Astrocyte (in vitro differentiated cells and primary cell): Measurements from ENCODE around the gene CNTNAP2. TPM values are rescaled to one million over a fixed set of nuclear protein-coding genes. Genes with fewer than 3 reads are reported as not detected.
"Not testable (repeated sequence)": the region's sequence is repeated elsewhere in the genome, so short reads cannot be mapped to it uniquely, and the experiment has no call there.

Source experiments
- DNase-seq: peaks from one replicate; pipeline ENCODE4 v3.0.0-alpha.2; 2010; ENCODE audit warnings: low read depth
- FAIRE-seq: peaks from 2 replicates; lab custom pipeline; 2011; peaks lifted over from hg19 to GRCh38; lab: Jason Lieb, UNC
- H2AFZ ChIP-seq: 2 replicates; pipeline ENCODE4 v1.6.0; 2012; ENCODE audit warnings: low read depth, low read length, inconsistent platforms
- H3K27ac ChIP-seq: 2 replicates; pipeline ENCODE4 v1.5.1; 2011; ENCODE audit warnings: low read depth, low read length, inconsistent platforms
- H3K27me3 ChIP-seq: 2 replicates; pipeline ENCODE4 v1.6.0; 2011; ENCODE audit warnings: low read length, inconsistent platforms; ENCODE audit not compliant: insufficient read depth
- H3K36me3 ChIP-seq: 2 replicates; pipeline ENCODE4 v1.5.1; 2011; ENCODE audit warnings: low read length, inconsistent platforms; ENCODE audit not compliant: insufficient read depth
- H3K4me1 ChIP-seq: 2 replicates; pipeline ENCODE4 v1.5.1; 2011; ENCODE audit warnings: low read length, inconsistent platforms; ENCODE audit not compliant: insufficient read depth
- H3K4me2 ChIP-seq: 2 replicates; pipeline ENCODE4 v1.6.0; 2012; ENCODE audit warnings: low read length, inconsistent platforms
- H3K4me3 ChIP-seq: 2 replicates; pipeline ENCODE4 v1.5.1; 2011; ENCODE audit warnings: low read depth, mild to moderate bottlenecking, low read length, inconsistent platforms; ENCODE audit not compliant: insufficient read depth
- H3K79me2 ChIP-seq: 2 replicates; pipeline ENCODE4 v1.6.0; 2012; ENCODE audit warnings: mild to moderate bottlenecking, low read length, inconsistent platforms; ENCODE audit not compliant: insufficient read depth
- H3K9ac ChIP-seq: 2 replicates; pipeline ENCODE4 v1.6.0; 2012; ENCODE audit warnings: mild to moderate bottlenecking, low read length, inconsistent platforms
- H3K9me3 ChIP-seq: 2 replicates; pipeline ENCODE4 v1.5.1; 2012; ENCODE audit warnings: low read depth, mild to moderate bottlenecking, low read length, inconsistent platforms; ENCODE audit not compliant: insufficient read depth
- H4K20me1 ChIP-seq: 2 replicates; pipeline ENCODE4 v1.6.0; 2012; ENCODE audit warnings: low read length, inconsistent platforms; ENCODE audit not compliant: insufficient read depth
- H3K27ac Mint-ChIP-seq: one replicate; pipeline ENCODE4 v1.8.0; 2021; ENCODE audit warnings: mild to moderate bottlenecking, mixed read lengths; ENCODE audit not compliant: unreplicated experiment
- H3K27me3 Mint-ChIP-seq: one replicate; pipeline ENCODE4 v1.8.0; 2021; ENCODE audit warnings: low read depth, mixed read lengths; ENCODE audit not compliant: unreplicated experiment
- H3K36me3 Mint-ChIP-seq: one replicate; pipeline ENCODE4 v1.8.0; 2021; ENCODE audit warnings: low read depth, mixed read lengths; ENCODE audit not compliant: unreplicated experiment
- H3K4me1 Mint-ChIP-seq: one replicate; pipeline ENCODE4 v1.8.0; 2021; ENCODE audit warnings: low read depth, mixed read lengths; ENCODE audit not compliant: unreplicated experiment
- H3K4me3 Mint-ChIP-seq: one replicate; pipeline ENCODE4 v1.8.0; 2021; ENCODE audit warnings: mild to moderate bottlenecking, moderate library complexity, mixed read lengths; ENCODE audit not compliant: unreplicated experiment
- H3K9me3 Mint-ChIP-seq: one replicate; pipeline ENCODE4 v1.8.0; 2021; ENCODE audit warnings: mild to moderate bottlenecking, mixed read lengths; ENCODE audit not compliant: unreplicated experiment
- EZH2 ChIP-seq: IDR thresholded peaks from 2 replicates; pipeline ENCODE4 v1.6.1; 2012; ENCODE audit warnings: mild to moderate bottlenecking, low read length, inconsistent platforms; ENCODE audit not compliant: insufficient read depth
- total RNA-seq: library from RNA; stranded (reverse); gene quantifications from 2 replicates; pipeline ENCODE4 v1.2.1, GENCODE V29; 2021
- TF ChIP-seq, protein P1 (sequence below): IDR thresholded peaks from 2 replicates; pipeline ENCODE4 v1.5.1; 2011; ENCODE audit warnings: low read depth, mild to moderate bottlenecking, inconsistent platforms, low read length, moderate library complexity; ENCODE audit not compliant: insufficient read depth

Gene CNTNAP2
- total RNA-seq, 1 donor from 2014 or later: 20.0 TPM

DNA sequence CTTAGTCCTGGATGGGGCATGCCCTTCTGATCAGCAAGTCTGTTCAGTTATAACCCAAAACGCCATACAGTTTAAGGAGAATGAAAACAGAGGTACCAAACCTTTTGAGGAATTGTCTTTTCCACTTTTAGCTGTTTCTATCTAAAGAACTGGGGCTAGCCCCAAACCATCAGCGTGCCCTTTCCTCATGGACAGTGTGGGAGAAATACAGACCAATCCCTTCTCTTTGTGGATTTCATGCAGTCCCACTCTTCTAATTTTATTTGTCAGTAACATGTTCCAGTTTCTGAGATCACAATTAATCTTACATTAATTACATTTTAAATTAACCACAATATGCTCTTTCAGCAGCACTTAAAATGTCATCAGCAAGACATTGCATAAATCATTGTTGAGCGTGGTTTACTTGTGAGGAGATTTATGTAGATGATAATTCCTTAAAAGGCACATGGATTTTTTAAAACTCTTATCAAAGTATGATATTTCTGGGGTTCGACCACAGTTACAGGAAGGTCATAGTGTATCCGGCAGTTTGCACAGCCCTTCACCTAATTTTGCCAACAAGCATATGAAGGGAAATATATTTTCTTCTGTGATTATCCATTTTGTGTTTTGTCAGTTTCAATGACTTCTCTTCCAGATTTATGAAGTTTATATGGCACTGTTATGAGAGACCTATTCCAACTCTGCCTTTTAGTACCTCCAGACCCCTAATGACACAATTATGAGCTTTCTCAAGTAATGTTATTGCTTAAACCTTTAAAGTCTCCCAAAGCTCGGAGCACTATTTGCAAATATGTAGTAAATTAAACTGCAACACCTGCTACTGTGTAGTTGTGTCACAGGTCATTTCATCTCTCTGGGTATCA lies 1605.6 kb downstream of the CNTNAP2 start:
- no peak for FAIRE-seq
- no peaks in the 10 kb centered on the region for H3K27me3 Mint-ChIP-seq

DNA sequence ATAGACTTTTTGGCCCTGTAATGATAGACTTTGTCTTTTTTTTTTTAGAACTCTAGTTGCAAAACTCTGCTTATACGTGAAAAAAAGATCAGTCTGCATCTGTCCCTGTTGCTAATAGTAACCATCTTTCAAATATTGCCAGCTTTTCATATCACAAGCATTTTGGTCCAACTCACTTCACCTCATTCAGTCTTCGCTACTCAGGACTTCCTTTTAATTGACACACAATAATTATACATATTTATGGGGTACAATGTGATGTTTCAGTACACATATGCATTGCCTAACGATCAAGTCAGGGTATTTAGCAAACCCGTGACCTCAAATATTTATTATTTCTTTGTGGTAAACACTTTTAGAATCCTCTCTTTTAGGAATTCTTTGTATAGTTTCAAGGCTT lies 1606.9 kb downstream of the CNTNAP2 start:
- H3K4me1 Mint-ChIP-seq: no peaks in the 10 kb centered on the region
- no peak overlapping the region for H3K4me2 ChIP-seq
- H3K9me3 Mint-ChIP-seq: no peaks in the 10 kb centered on the region
- H3K4me3 ChIP-seq: no peak overlapping the region
- no peak overlapping the region for H2AFZ ChIP-seq
- DNase-seq: no peak
- no peaks in the 10 kb centered on the region for H3K36me3 ChIP-seq
- TF ChIP-seq, protein P1, sequence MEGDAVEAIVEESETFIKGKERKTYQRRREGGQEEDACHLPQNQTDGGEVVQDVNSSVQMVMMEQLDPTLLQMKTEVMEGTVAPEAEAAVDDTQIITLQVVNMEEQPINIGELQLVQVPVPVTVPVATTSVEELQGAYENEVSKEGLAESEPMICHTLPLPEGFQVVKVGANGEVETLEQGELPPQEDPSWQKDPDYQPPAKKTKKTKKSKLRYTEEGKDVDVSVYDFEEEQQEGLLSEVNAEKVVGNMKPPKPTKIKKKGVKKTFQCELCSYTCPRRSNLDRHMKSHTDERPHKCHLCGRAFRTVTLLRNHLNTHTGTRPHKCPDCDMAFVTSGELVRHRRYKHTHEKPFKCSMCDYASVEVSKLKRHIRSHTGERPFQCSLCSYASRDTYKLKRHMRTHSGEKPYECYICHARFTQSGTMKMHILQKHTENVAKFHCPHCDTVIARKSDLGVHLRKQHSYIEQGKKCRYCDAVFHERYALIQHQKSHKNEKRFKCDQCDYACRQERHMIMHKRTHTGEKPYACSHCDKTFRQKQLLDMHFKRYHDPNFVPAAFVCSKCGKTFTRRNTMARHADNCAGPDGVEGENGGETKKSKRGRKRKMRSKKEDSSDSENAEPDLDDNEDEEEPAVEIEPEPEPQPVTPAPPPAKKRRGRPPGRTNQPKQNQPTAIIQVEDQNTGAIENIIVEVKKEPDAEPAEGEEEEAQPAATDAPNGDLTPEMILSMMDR: no peak
- no peak for TF ChIP-seq EZH2
- no peak overlapping the region for H3K4me3 Mint-ChIP-seq
- no peaks in the 10 kb centered on the region for H3K27me3 Mint-ChIP-seq
- H3K36me3 Mint-ChIP-seq: no peaks in the 10 kb centered on the region
- no peak overlapping the region for H3K27ac ChIP-seq
- H4K20me1 ChIP-seq: no peaks in the 10 kb centered on the region
- no peaks in the 10 kb centered on the region for H3K9me3 ChIP-seq
- H3K79me2 ChIP-seq: no peaks in the 10 kb centered on the region
- H3K27me3 ChIP-seq: no peaks in the 10 kb centered on the region
- FAIRE-seq: no peak
- no peaks in the 10 kb centered on the region for H3K4me1 ChIP-seq
- H3K27ac Mint-ChIP-seq: no peak overlapping the region
- H3K9ac ChIP-seq: no peak overlapping the region

More for the DNA sequence above, 1605.6 kb downstream of the CNTNAP2 start:
- H3K79me2 ChIP-seq: no peaks in the 10 kb centered on the region
- Mint-ChIP-seq H3K4me1 (no peaks in the 10 kb centered on the region), H3K9me3 (no peaks in the 10 kb centered on the region), H3K27ac (no peak overlapping the region), H3K36me3 (no peaks in the 10 kb centered on the region), H3K4me3 (no peak overlapping the region)
- H3K9ac ChIP-seq: no peak overlapping the region
- no peak overlapping the region for H3K4me3 ChIP-seq
- no peak overlapping the region for H3K4me2 ChIP-seq
- H3K36me3 ChIP-seq: no peaks in the 10 kb centered on the region
- H2AFZ ChIP-seq: no peak overlapping the region
- H3K27me3 ChIP-seq: no peaks in the 10 kb centered on the region
- H3K27ac ChIP-seq: no peak overlapping the region
- no peaks in the 10 kb centered on the region for H3K9me3 ChIP-seq
- DNase-seq: no peak
- TF ChIP-seq, protein P1: no peak
- no peaks in the 10 kb centered on the region for H3K4me1 ChIP-seq
- H4K20me1 ChIP-seq: no peaks in the 10 kb centered on the region

DNA sequence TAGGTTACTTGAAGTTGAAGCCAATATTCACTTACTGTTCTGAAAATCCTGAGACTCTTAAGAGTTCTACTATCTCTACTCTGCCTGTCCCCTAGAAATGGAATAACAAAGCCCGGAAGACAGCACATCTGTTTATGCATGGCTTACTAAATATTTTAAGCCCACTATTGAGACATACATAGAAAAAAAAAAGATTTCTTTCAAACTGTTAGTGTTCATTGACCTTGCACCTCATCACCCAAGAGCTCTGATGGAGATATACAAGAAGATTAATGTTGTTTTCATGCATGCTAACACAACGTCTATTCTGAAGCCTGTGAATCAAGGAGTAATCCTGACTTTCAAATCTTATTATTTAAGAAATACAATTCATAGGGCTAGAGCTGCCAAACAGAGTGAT lies 1614.7 kb downstream of the CNTNAP2 start:
- no peak for TF ChIP-seq EZH2
- TF ChIP-seq, protein P1: no peak
- Histone ChIP-seq H4K20me1 (no peaks in the 10 kb centered on the region), H3K9me3 (no peaks in the 10 kb centered on the region), H3K79me2 (no peaks in the 10 kb centered on the region), H3K9ac (no peak overlapping the region), H3K4me1 (no peaks in the 10 kb centered on the region), H3K27ac (no peak overlapping the region), H2AFZ (no peak overlapping the region), H3K27me3 (no peaks in the 10 kb centered on the region), H3K4me2 (no peak overlapping the region), H3K4me3 (no peak overlapping the region), H3K36me3 (no peaks in the 10 kb centered on the region)
- DNase-seq (no peak), FAIRE-seq (no peak)
- Mint-ChIP-seq H3K4me1 (no peaks in the 10 kb centered on the region), H3K27ac (no peak overlapping the region), H3K27me3 (no peaks in the 10 kb centered on the region), H3K9me3 (no peaks in the 10 kb centered on the region), H3K4me3 (no peak overlapping the region), H3K36me3 (no peaks in the 10 kb centered on the region)

DNA sequence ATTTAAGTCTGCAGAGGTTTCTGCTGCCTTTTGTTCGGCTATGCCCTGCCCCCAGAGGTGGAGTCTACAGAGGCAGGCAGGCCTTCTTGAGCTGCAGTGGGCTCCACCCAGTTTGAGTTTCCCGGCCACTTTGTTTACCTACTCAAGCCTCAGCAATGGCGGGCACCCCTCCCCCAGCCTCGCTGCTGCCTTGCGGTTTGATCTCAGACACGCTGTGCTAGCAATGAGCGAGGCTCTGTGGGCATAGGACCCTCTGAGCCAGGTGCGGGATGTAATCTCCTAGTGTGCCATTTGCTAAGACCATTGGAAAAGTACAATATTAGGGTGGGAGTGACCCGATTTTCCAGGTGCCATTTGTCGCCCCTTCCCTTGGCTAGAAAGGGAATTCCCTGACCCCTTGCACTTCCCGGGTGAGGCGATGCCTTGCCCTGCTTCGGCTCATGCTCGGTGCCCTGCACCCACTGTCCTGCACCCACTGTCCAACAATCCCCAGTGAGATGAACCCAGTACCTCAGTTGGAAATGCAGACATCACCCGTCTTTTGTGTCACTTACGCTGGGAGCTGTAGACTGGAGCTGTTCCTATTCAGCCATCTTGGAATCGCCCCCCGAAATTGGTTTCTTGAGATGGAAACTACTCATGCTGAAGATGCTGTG lies 1621.1 kb downstream of the CNTNAP2 start:
- not testable (repeated sequence) for H4K20me1 ChIP-seq, H2AFZ ChIP-seq, H3K79me2 ChIP-seq, H3K27ac Mint-ChIP-seq, H3K4me2 ChIP-seq, H3K4me1 Mint-ChIP-seq, H3K4me3 Mint-ChIP-seq, H3K4me3 ChIP-seq, H3K36me3 Mint-ChIP-seq, FAIRE-seq, H3K27me3 Mint-ChIP-seq, H3K9ac ChIP-seq, H3K27ac ChIP-seq, H3K9me3 Mint-ChIP-seq, H3K9me3 ChIP-seq, H3K4me1 ChIP-seq, H3K36me3 ChIP-seq, H3K27me3 ChIP-seq, DNase-seq
